Measurements from ENCODE around the gene LEO1. TPM values are rescaled to one million over a fixed set of nuclear protein-coding genes. Genes with fewer than 3 reads are reported as not detected.
A peak's percentile ranks its signal among the peaks of the same experiment; 100 is the strongest.

LEO1 gene
- total and polyA plus RNA-seq, 10 of the 15 experiments (the other 5 are each of a cell fraction or from before 2014, with no cell fraction given), result 13.6 to 50.6 (median 32.4) TPM

DNA sequence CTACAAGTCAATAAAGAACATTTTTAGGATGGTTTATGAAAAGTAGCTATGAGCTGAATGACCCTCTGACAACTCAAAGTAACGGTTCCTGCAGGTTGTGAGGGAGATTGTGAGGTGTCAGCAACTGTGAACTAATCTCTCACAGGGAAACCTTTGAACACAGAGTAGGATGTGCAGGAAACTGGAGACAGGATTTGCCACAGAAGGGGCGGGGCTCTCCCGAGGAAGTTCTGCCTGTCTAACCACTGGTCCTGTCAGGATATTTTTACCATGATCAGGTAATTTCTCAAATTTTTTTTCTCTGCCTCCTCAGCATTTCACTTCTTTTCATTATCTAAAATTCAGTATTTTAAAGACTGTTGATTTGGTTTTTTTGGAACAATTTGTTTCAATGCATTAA is 33.3 kb downstream of the LEO1 start:
- Histone ChIP-seq H3K27me3 (replicated peaks in 1 of 2; ENCODE audit: control insufficient read depth in 2 of 2, insufficient read depth in 2 of 2, low read length in 1 of 2) (no peaks in the 10 kb centered on the region), H3K36me3 (ENCODE audit: control insufficient read depth in 2 of 2, insufficient read depth in 2 of 2, low read length in 1 of 2) (peaks cover 9 to 27% of the 10 kb centered on the region in 2 experiments), H3K27ac (ENCODE audit: control insufficient read depth, insufficient read depth) (no peak overlapping the region), H2AFZ (ENCODE audit: control insufficient read depth, low read depth, low read length) (no peak overlapping the region), H3K9me3 (replicated peaks; ENCODE audit: control insufficient read depth, insufficient read depth, low read length) (no peaks in the 10 kb centered on the region), H3K9ac (ENCODE audit: control insufficient read depth, insufficient read depth, low read length) (no peak overlapping the region), H4K20me1 (ENCODE audit: control insufficient read depth, insufficient read depth) (no peaks in the 10 kb centered on the region), H3K4me2 (ENCODE audit: control insufficient read depth, insufficient read depth) (no peak overlapping the region), H3K4me3 (no peak overlapping the region), H3K79me2 (ENCODE audit: control insufficient read depth, insufficient read depth, low read length) (no peaks in the 10 kb centered on the region), H3K4me1 (ENCODE audit: control insufficient read depth, insufficient read depth, low read length) (peaks cover 20% of the 10 kb centered on the region)
- CTCF ChIA-PET, result no interaction called here
- in situ Hi-C loops (cut with MboI), result no loop called here
- POLR2A ChIA-PET, result no interaction called here
- RAD21 ChIA-PET (ENCODE audit: unreplicated experiment), result no interaction called here
- DNase-seq (ENCODE audit: low read depth, low spot score) (no peak), FAIRE-seq (no peak), ATAC-seq (no peak)
- BruUV-seq (replicated peaks), result no TSS peak
- SMC1A ChIA-PET (ENCODE audit: uncharacterized antibody, unreplicated experiment), result interaction anchor here (0.6 kb wide), 1 partner anchor 21 kb away, joined by 3 read pairs; no protein-coding TSS in a partner anchor
- whole genome bisulfite sequencing (ENCODE audit: insufficient coverage, insufficient replicate concordance, low lambda C conversion rate, missing lambda C conversion rate), result 85% methylated on average over 3 of the region's 3 CpGs
- TF ChIP-seq ASH2L (IDR thresholded peaks at IDR 0.05; ENCODE audit: borderline replicate concordance, low read depth) (no peak), CREB1 (IDR thresholded peaks at IDR 0.05; ENCODE audit: low read depth) (no peak), JUNB (IDR thresholded peaks at IDR 0.05) (no peak), CBX5 (IDR thresholded peaks at IDR 0.05; ENCODE audit: low read depth) (no peak), NR2C2 (IDR thresholded peaks at IDR 0.05; ENCODE audit: borderline replicate concordance, control insufficient read depth, insufficient read length, low read depth) (no peak)
- intact Hi-C loops (cut with micrococcal nuclease; ENCODE audit: unreplicated experiment), result no loop called here

DNA sequence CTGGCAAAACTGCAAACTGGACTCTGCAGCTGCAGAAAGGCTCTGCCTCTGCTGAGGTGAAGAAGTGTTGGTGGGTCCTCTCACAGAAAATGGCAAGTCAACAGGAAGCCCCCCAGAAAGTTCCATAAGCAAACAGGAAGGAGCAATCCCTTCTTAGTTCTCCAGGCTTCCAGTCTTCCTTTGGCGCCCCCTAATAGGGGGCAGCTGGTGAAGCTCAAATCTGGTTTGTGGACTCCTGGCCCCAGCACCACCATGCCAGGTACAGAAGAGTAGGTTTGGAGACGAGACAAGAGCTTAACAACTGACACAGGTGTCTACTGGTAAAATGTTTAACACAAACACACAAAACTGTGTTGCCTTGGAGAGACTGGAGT is 35.5 kb downstream of the LEO1 start:
- Histone ChIP-seq H3K36me3 (ENCODE audit: control insufficient read depth in 2 of 2, insufficient read depth in 2 of 2, low read length in 1 of 2) (peaks cover 7 to 13% of the 10 kb centered on the region in 2 experiments), H3K4me1 (ENCODE audit: control insufficient read depth, insufficient read depth, low read length) (peaks cover 20% of the 10 kb centered on the region), H3K27ac (ENCODE audit: control insufficient read depth, insufficient read depth) (peak overlapping the region; percentile 80), H4K20me1 (ENCODE audit: control insufficient read depth, insufficient read depth) (no peaks in the 10 kb centered on the region), H3K4me3 (no peak overlapping the region), H3K9ac (ENCODE audit: control insufficient read depth, insufficient read depth, low read length) (peak overlapping the region; percentile 51), H3K9me3 (replicated peaks; ENCODE audit: control insufficient read depth, insufficient read depth, low read length) (no peaks in the 10 kb centered on the region), H3K4me2 (ENCODE audit: control insufficient read depth, insufficient read depth) (peak overlapping the region; percentile 84), H2AFZ (ENCODE audit: control insufficient read depth, low read depth, low read length) (no peak overlapping the region), H3K79me2 (ENCODE audit: control insufficient read depth, insufficient read depth, low read length) (no peaks in the 10 kb centered on the region), H3K27me3 (replicated peaks in 1 of 2; ENCODE audit: control insufficient read depth in 2 of 2, insufficient read depth in 2 of 2, low read length in 1 of 2) (no peaks in the 10 kb centered on the region)
- FAIRE-seq, result no peak
- no TSS peak for BruUV-seq (replicated peaks)
- SMC1A ChIA-PET (ENCODE audit: uncharacterized antibody, unreplicated experiment), result interaction anchor here (0.6 to 2.0 kb wide), 10 partner anchors 9 to 249 kb away, joined by 3 to 7 read pairs (median 3); partner anchors contain the start of gene LEO1
- DNase-seq (ENCODE audit: low read depth, low spot score), result no peak
- CTCF ChIA-PET, result interaction anchor here (0.8 to 2.2 kb wide), 11 partner anchors 11 to 204 kb away, joined by 3 to 5 read pairs (median 3); no protein-coding TSS in a partner anchor
- WGBS (ENCODE audit: insufficient coverage, insufficient replicate concordance, low lambda C conversion rate, missing lambda C conversion rate), result 68% methylated on average over 2 of the region's 2 CpGs
- POLR2A ChIA-PET, result interaction anchor here (0.5 kb wide), 1 partner anchor 25 kb away, joined by 3 read pairs; no protein-coding TSS in a partner anchor
- RAD21 ChIA-PET (ENCODE audit: unreplicated experiment), result interaction anchor here (0.7 to 1.4 kb wide), 6 partner anchors 10 to 199 kb away, joined by 3 to 4 read pairs (median 3); partner anchors contain the start of gene LYSMD2
- intact Hi-C loops (cut with micrococcal nuclease; ENCODE audit: unreplicated experiment) (no loop called here), in situ Hi-C loops (cut with MboI) (no loop called here)
- no peak; the same call in 2 of the 3 replicates for ATAC-seq
- TF ChIP-seq BMI1 (IDR thresholded peaks at IDR 0.05; ENCODE audit: borderline replicate concordance) (no peak), CHD4 (IDR thresholded peaks at IDR 0.05) (no peak), MXI1 (IDR thresholded peaks at IDR 0.05; ENCODE audit: low read depth, low read length) (no peak), RBBP5 (conservative IDR thresholded peaks at IDR 0.05) (no peak), EGR1 (IDR thresholded peaks at IDR 0.05; ENCODE audit: borderline replicate concordance in 1 of 2, low read depth in 2 of 2, low read length in 2 of 2) (no peak), SIN3A (IDR thresholded peaks at IDR 0.05; ENCODE audit: low read depth, low read length) (no peak), RAD51 (IDR thresholded peaks at IDR 0.05) (no peak), HDGF (IDR thresholded peaks at IDR 0.05) (no peak)
- TF ChIP-seq, protein P1, sequence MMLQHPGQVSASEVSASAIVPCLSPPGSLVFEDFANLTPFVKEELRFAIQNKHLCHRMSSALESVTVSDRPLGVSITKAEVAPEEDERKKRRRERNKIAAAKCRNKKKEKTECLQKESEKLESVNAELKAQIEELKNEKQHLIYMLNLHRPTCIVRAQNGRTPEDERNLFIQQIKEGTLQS (IDR thresholded peaks at IDR 0.05; ENCODE audit: borderline replicate concordance, extremely low read depth, low read depth, low read length), result no peak
- TF ChIP-seq, protein P2, sequence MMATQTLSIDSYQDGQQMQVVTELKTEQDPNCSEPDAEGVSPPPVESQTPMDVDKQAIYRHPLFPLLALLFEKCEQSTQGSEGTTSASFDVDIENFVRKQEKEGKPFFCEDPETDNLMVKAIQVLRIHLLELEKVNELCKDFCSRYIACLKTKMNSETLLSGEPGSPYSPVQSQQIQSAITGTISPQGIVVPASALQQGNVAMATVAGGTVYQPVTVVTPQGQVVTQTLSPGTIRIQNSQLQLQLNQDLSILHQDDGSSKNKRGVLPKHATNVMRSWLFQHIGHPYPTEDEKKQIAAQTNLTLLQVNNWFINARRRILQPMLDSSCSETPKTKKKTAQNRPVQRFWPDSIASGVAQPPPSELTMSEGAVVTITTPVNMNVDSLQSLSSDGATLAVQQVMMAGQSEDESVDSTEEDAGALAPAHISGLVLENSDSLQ (IDR thresholded peaks at IDR 0.05), result no peak
- TF ChIP-seq, protein P3, sequence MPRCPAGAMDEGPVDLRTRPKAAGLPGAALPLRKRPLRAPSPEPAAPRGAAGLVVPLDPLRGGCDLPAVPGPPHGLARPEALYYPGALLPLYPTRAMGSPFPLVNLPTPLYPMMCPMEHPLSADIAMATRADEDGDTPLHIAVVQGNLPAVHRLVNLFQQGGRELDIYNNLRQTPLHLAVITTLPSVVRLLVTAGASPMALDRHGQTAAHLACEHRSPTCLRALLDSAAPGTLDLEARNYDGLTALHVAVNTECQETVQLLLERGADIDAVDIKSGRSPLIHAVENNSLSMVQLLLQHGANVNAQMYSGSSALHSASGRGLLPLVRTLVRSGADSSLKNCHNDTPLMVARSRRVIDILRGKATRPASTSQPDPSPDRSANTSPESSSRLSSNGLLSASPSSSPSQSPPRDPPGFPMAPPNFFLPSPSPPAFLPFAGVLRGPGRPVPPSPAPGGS (IDR thresholded peaks at IDR 0.05; ENCODE audit: borderline replicate concordance, insufficient read depth, low read depth, low read length, poor library complexity, severe bottlenecking), result no peak
